Panc1 (cell line): ENCODE measurements around the gene GNB1. TPM values are rescaled to one million over a fixed set of nuclear protein-coding genes. Genes with fewer than 3 reads are reported as not detected.

Experiments
- ATAC-seq: fragments of 200-7000 bp; cut with Tn5 transposase; 2 replicates; pipeline ENCODE4 v1.9.1; 2020; ENCODE audit warnings: mild to moderate bottlenecking, moderate library complexity
- BruUV-seq: library from RNA; stranded (reverse); fragments of 400-500 nt; replicated peaks from 2 replicates; lab custom pipeline; 2021; lab: Mats Ljungman, UMichigan
- CTCF ChIA-PET: fragments of 300-600 bp; sonication (Branson Sonifier 250); formaldehyde crosslinking; loops from one replicate; lab custom pipeline; 2022; ENCODE audit warnings: antibody characterized with exemption; lab: Charles Lee
- POLR2A ChIA-PET: fragments of 300-600 bp; sonication (Branson Sonifier 250); formaldehyde crosslinking; loops from one replicate; lab custom pipeline; 2022; ENCODE audit warnings: antibody characterized with exemption; lab: Charles Lee
- DNase-seq: peaks from one replicate; pipeline ENCODE4 v3.0.0-alpha.2; 2010; ENCODE audit warnings: low read depth, low spot score
- H3K27ac ChIP-seq: 2 replicates; pipeline ENCODE4 v1.5.1; 2011; ENCODE audit warnings: mild to moderate bottlenecking, low read length, inconsistent platforms
- H3K27me3 ChIP-seq: fragments of 200-500 bp; sonication (Bioruptor generic); 2 replicates; pipeline ENCODE4 v1.6.0; 2014; ENCODE audit warnings: low read length, inconsistent platforms; ENCODE audit not compliant: control insufficient read depth, insufficient read depth
- H3K36me3 ChIP-seq: fragments of 200-500 bp; sonication (Bioruptor generic); 2 replicates; pipeline ENCODE4 v1.5.1; 2014; ENCODE audit warnings: inconsistent platforms, mild to moderate bottlenecking, low read length, moderate library complexity; ENCODE audit not compliant: control insufficient read depth, insufficient read depth
- H3K4me1 ChIP-seq: 2 replicates; pipeline ENCODE4 v1.5.1; 2011; ENCODE audit warnings: inconsistent platforms, mild to moderate bottlenecking, low read length, moderate library complexity; ENCODE audit not compliant: control insufficient read depth, insufficient read depth
- H3K4me3 ChIP-seq, 2 experiments: 2 replicates each; pipeline ENCODE4 v1.5.1; 2011 to 2012; ENCODE audit warnings: low read depth in 2 of 2, low read length in 2 of 2, mild to moderate bottlenecking in 2 of 2, inconsistent platforms in 1 of 2, moderate library complexity in 1 of 2
- H3K9me3 ChIP-seq: fragments of 200-500 bp; sonication (Bioruptor generic); 2 replicates; pipeline ENCODE4 v1.5.1; 2014; ENCODE audit warnings: low read depth, mild to moderate bottlenecking, inconsistent platforms, low read length, moderate library complexity; ENCODE audit not compliant: control insufficient read depth, insufficient read depth
- POLR2AphosphoS5 ChIP-seq: IDR thresholded peaks from 2 replicates; pipeline ENCODE4 v1.6.1; 2012; ENCODE audit warnings: mild to moderate bottlenecking, low read depth, low read length, moderate library complexity
- TCF7L2 ChIP-seq: IDR thresholded peaks from 2 replicates; pipeline ENCODE4 v1.6.1; 2011; ENCODE audit warnings: mild to moderate bottlenecking, low read depth, low read length, inconsistent platforms
- in situ Hi-C: cut with HindIII; loops from 2 replicates; pipeline ENCODE4 v1.10.0; 2016; ENCODE audit warnings: low sequenced_read_pairs, low pct_unique_long_range_greater_than_20kb
- intact Hi-C: fragments of 100-400 bp; cut with micrococcal nuclease; formaldehyde crosslinking; loops from one replicate; pipeline ENCODE4 v1.10.0; 2022; ENCODE audit not compliant: unreplicated experiment
- total RNA-seq: library from RNA; stranded (reverse); gene quantifications from one replicate; pipeline ENCODE4 v1.2.1, GENCODE V29; 2021; ENCODE audit not compliant: unreplicated experiment
- TF ChIP-seq, protein P1 (sequence below): fragments of 450-650 bp; IDR thresholded peaks from 2 replicates; pipeline ENCODE4 v1.5.1; 2017; ENCODE audit warnings: mild to moderate bottlenecking
- TF ChIP-seq, protein P2 (sequence below), 2 experiments: IDR thresholded peaks; 2 replicates each; pipeline ENCODE4 v1.6.1; 2011 to 2012; ENCODE audit warnings: low read depth in 2 of 2, control low read depth in 1 of 2, low read length in 1 of 2, mild to moderate bottlenecking in 1 of 2, moderate library complexity in 1 of 2; ENCODE audit not compliant: insufficient read depth in 1 of 2

Gene GNB1
- total RNA-seq, 1 experiment from 2014 or later = 499 TPM

- Histone ChIP-seq H3K4me1 (peaks cover 32% of the 10 kb centered on the region), H3K27ac (peak overlapping the region; percentile 72), H3K9me3 (no peaks in the 10 kb centered on the region), H3K36me3 (peaks cover 19% of the 10 kb centered on the region), H3K4me3 (peak overlapping the region in 1 of 2 experiments; percentile 35; a peak in 2 of 4 replicates), H3K27me3 (no peaks in the 10 kb centered on the region)
- no TSS peak for BruUV-seq
- POLR2A ChIA-PET = interaction anchor here (0.5 kb wide), 1 partner anchor 53 kb away, joined by 6 read pairs; no protein-coding TSS in a partner anchor
- ATAC-seq (peak; percentile 41), DNase-seq (no peak)
- in situ Hi-C loops (no loop called here), intact Hi-C loops (no loop called here)
- CTCF ChIA-PET = no interaction called here
- TF ChIP-seq, protein P1, sequence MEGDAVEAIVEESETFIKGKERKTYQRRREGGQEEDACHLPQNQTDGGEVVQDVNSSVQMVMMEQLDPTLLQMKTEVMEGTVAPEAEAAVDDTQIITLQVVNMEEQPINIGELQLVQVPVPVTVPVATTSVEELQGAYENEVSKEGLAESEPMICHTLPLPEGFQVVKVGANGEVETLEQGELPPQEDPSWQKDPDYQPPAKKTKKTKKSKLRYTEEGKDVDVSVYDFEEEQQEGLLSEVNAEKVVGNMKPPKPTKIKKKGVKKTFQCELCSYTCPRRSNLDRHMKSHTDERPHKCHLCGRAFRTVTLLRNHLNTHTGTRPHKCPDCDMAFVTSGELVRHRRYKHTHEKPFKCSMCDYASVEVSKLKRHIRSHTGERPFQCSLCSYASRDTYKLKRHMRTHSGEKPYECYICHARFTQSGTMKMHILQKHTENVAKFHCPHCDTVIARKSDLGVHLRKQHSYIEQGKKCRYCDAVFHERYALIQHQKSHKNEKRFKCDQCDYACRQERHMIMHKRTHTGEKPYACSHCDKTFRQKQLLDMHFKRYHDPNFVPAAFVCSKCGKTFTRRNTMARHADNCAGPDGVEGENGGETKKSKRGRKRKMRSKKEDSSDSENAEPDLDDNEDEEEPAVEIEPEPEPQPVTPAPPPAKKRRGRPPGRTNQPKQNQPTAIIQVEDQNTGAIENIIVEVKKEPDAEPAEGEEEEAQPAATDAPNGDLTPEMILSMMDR = no peak
- TF ChIP-seq, protein P2, sequence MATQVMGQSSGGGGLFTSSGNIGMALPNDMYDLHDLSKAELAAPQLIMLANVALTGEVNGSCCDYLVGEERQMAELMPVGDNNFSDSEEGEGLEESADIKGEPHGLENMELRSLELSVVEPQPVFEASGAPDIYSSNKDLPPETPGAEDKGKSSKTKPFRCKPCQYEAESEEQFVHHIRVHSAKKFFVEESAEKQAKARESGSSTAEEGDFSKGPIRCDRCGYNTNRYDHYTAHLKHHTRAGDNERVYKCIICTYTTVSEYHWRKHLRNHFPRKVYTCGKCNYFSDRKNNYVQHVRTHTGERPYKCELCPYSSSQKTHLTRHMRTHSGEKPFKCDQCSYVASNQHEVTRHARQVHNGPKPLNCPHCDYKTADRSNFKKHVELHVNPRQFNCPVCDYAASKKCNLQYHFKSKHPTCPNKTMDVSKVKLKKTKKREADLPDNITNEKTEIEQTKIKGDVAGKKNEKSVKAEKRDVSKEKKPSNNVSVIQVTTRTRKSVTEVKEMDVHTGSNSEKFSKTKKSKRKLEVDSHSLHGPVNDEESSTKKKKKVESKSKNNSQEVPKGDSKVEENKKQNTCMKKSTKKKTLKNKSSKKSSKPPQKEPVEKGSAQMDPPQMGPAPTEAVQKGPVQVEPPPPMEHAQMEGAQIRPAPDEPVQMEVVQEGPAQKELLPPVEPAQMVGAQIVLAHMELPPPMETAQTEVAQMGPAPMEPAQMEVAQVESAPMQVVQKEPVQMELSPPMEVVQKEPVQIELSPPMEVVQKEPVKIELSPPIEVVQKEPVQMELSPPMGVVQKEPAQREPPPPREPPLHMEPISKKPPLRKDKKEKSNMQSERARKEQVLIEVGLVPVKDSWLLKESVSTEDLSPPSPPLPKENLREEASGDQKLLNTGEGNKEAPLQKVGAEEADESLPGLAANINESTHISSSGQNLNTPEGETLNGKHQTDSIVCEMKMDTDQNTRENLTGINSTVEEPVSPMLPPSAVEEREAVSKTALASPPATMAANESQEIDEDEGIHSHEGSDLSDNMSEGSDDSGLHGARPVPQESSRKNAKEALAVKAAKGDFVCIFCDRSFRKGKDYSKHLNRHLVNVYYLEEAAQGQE (IDR thresholded peaks at IDR 0.05; ENCODE audit: insufficient read depth in 1 of 2, low read depth in 2 of 2, low read length in 1 of 2) = 0 out of 4 replicates have a peak, but pooled peaks of 1 of the 2 experiments have one; percentile 39
- TF ChIP-seq POLR2AphosphoS5 = peak; percentile 62; the same call in 1 of the 2 replicates
Observed at GRCh38 chr1:1782399-1783221, 108.3 kb downstream of the GNB1 start.

- intact Hi-C loops (no loop called here), in situ Hi-C loops (no loop called here)
- Histone ChIP-seq H3K4me3 (no peak overlapping the region), H3K9me3 (no peaks in the 10 kb centered on the region), H3K27me3 (no peaks in the 10 kb centered on the region), H3K4me1 (peaks cover 32% of the 10 kb centered on the region), H3K27ac (no peak overlapping the region), H3K36me3 (peaks cover 13% of the 10 kb centered on the region)
- DNase-seq (no peak), ATAC-seq (no peak)
- CTCF ChIA-PET = no interaction called here
- BruUV-seq = no TSS peak
- POLR2A ChIA-PET = no interaction called here
- TF ChIP-seq TCF7L2 = no peak
- TF ChIP-seq, protein P2 (IDR thresholded peaks at IDR 0.05; ENCODE audit: insufficient read depth in 1 of 2, low read depth in 2 of 2, low read length in 1 of 2) = no peak
- TF ChIP-seq POLR2AphosphoS5 = peak; percentile 5; the same call in 1 of the 2 replicates
Observed at GRCh38 chr1:1781526-1781903, 109.4 kb downstream of the GNB1 start.
